Activated T-cell treated with anti-CD3 and anti-CD28 coated beads, Interleukin-2, amount 50 U/mL, for 4 hours (primary cell): ENCODE data around the gene XKR8. TPM values are rescaled to one million over a fixed set of nuclear protein-coding genes. Genes with fewer than 3 reads are reported as not detected.

Experiments used
- ATAC-seq, 2 donors: fragments of 200-7000 bp; cut with Tn5 transposase; one replicate each; pipeline ENCODE4 v1.10.0; 2021
- DNase-seq: peaks from one replicate; pipeline ENCODE4 v3.0.0-alpha.2; 2020
- H3K27me3 Mint-ChIP-seq: one replicate; pipeline ENCODE4 v1.8.0; 2021; ENCODE audit warnings: low read depth, mixed read lengths
- H3K36me3 Mint-ChIP-seq: one replicate; pipeline ENCODE4 v1.8.0; 2022; ENCODE audit warnings: mixed read lengths; ENCODE audit not compliant: insufficient read depth
- H3K4me1 Mint-ChIP-seq: one replicate; pipeline ENCODE4 v1.8.0; 2021; ENCODE audit warnings: low read depth, mixed read lengths
- H3K4me3 Mint-ChIP-seq: one replicate; pipeline ENCODE4 v1.8.0; 2021; ENCODE audit warnings: mild to moderate bottlenecking, moderate library complexity, mixed read lengths
- H3K9me3 Mint-ChIP-seq: one replicate; pipeline ENCODE4 v1.8.0; 2021; ENCODE audit warnings: mixed read lengths
- total RNA-seq, 3 donors: library from RNA; stranded (reverse); gene quantifications; one replicate each; pipeline ENCODE4 v1.2.1, GENCODE V29; 2021

Gene XKR8
- total RNA-seq, 3 donors from 2014 or later = 6.8 to 8.3 (median 7.0) TPM

DNA sequence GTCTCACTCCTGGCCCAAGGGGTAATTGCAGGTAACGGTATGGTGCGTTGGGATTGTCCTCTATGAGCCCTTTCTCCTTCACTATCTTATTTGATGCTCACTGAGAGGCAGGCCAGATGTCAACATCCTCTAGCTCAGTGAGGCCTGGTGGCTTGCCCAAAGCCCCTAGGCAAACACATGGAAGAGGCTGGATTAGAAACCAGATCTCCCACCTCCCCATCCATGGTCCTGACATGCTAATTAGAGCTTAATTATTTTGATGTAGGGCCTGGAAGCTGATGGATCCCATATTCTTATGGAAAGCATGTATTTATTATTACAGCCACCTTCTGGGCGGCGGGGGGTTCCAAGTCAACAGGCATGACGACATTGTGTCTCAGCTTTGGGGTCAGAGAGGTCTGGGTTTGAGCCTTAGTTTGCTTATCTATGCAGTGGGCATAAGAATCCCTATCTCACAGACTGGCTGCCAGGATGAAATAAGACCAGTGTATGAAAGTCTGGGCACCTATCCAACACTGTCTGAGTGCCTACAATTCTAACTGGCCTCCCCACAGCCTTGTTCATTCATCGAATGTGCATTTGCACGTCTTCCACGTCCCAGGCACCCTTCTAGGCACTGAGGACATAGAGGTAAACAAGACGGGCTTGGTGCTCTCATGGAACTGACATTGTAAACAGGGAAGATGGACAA lies 18.8 kb upstream of the XKR8 start:
- Mint-ChIP-seq H3K36me3 (no peaks in the 10 kb centered on the region), H3K9me3 (no peaks in the 10 kb centered on the region), H3K27me3 (peaks cover under 1% of the 10 kb centered on the region), H3K4me3 (no peak overlapping the region), H3K4me1 (peaks cover 29% of the 10 kb centered on the region)
- ATAC-seq (no peak), DNase-seq (no peak)

DNA sequence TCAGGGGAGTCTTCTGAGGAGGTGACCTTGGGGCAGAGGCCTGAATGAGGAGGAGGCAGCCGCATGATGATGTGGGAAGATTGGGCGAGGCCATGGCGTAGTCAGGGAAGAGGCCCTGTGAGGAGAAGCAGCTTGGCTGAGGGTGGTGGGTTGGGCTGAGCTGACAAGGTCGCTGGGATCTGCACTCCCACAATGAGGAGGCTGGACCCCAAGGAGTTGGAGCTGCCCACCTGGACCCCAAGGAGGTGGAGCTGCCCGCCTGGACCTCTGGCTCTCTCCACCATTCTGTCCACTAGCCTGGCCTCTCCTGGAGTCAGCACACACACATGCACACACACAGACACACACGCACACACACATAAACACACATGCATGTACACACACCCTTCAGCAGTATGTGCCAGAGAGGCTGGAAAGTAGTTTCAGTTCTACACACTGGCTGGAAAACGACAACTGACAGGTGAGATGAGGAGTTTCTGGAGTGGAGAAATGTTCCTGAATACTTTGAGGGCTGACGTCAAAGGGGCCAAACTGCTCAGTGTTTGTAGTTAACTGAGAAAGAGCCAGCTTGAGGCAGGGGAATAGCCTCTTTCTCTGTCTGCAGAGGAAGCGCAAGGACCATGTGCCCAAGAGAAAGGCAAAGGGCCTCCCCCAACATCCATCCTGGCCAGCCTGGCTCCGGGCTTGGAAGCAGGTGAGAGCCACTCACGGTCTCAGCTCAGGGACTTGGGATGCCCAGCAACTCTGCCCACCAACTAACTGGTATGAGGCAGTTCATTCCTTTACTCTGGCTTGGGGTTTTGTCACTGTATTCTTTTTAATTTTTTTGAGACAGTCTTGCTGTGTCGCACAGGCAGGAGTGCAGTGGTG lies 17.9 kb upstream of the XKR8 start:
- H3K4me1 Mint-ChIP-seq = peaks cover 29% of the 10 kb centered on the region
- H3K4me3 Mint-ChIP-seq = no peak overlapping the region
- no peak for ATAC-seq
- DNase-seq = no peak
- no peaks in the 10 kb centered on the region for H3K36me3 Mint-ChIP-seq
- H3K9me3 Mint-ChIP-seq = no peaks in the 10 kb centered on the region
- H3K27me3 Mint-ChIP-seq = no peaks in the 10 kb centered on the region

DNA sequence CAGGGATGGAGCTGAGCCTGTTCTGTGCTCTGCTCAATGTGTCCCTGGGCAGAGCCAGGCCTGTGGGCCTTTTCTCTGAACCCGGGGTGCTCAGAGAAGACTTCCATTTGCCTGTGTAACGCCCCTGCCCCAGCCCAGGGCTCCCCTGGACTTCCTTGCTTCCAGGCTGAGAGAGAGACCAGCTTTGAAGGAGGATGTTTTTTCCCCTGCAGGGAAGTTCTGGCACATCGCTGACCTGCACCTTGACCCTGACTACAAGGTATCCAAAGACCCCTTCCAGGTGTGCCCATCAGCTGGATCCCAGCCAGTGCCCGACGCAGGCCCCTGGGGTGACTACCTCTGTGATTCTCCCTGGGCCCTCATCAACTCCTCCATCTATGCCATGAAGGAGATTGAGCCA lies 14.8 kb upstream of the XKR8 start:
- DNase-seq (no peak), ATAC-seq (no peak)
- Mint-ChIP-seq H3K4me3 (no peak overlapping the region), H3K4me1 (peaks cover 29% of the 10 kb centered on the region), H3K36me3 (no peaks in the 10 kb centered on the region), H3K27me3 (no peaks in the 10 kb centered on the region), H3K9me3 (no peaks in the 10 kb centered on the region)

- Mint-ChIP-seq H3K27me3 (no peaks in the 10 kb centered on the region), H3K9me3 (no peaks in the 10 kb centered on the region), H3K36me3 (no peaks in the 10 kb centered on the region), H3K4me1 (peaks cover 5% of the 10 kb centered on the region), H3K4me3 (no peak overlapping the region)
- ATAC-seq (no peak), DNase-seq (no peak)
Observed at GRCh38 chr1:27949027-27949426, 10.7 kb upstream of the XKR8 start.

DNA sequence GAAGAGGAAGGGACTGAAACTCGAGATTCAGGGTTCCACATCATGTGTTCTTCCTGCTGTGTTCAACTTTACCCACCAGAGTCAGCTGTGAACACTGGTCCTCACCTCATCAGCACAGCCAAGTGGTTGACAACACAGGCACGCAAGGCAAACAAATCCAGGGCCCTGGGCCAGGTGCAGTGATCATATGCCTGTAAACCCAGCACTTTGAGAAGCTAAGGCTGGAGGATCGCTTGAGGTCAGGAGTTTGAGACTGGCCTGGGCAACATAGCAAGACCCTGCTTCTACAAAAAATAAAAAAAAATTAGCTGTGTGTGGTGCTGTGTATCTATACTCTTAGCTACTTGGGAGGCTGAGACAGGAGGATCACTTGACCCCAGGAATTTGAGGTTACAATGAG lies 8.4 kb upstream of the XKR8 start:
- no peaks in the 10 kb centered on the region for H3K36me3 Mint-ChIP-seq
- no peak for DNase-seq
- H3K4me3 Mint-ChIP-seq = no peak overlapping the region
- no peaks in the 10 kb centered on the region for H3K27me3 Mint-ChIP-seq
- no peaks in the 10 kb centered on the region for H3K9me3 Mint-ChIP-seq
- no peak for ATAC-seq
- no peaks in the 10 kb centered on the region for H3K4me1 Mint-ChIP-seq

DNA sequence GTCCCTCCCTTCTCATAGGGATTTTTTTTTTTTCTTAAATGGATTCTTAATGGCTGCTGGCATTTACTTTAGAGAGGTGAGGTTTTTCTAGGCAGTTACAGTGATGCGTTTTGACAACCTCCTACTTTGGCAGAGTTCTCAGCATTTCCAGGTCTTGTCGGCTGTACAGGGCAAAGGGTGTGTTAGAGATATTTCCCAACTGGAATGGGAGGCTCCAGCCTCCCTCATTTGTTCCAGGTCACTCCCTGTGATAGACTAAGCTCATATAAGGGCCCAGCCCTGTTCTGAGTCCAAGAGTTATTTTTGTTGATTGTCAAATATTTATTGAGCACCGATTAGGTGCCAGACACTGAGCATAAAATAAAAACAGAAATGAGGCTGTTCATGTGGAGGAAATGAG lies 7.6 kb upstream of the XKR8 start:
- no peaks in the 10 kb centered on the region for H3K4me1 Mint-ChIP-seq
- ATAC-seq (no peak), DNase-seq (no peak)
- H3K27me3 Mint-ChIP-seq = no peaks in the 10 kb centered on the region
- no peak overlapping the region for H3K4me3 Mint-ChIP-seq
- no peaks in the 10 kb centered on the region for H3K9me3 Mint-ChIP-seq
- no peaks in the 10 kb centered on the region for H3K36me3 Mint-ChIP-seq

- no peaks in the 10 kb centered on the region for H3K36me3 Mint-ChIP-seq
- H3K27me3 Mint-ChIP-seq = no peaks in the 10 kb centered on the region
- no peak overlapping the region for H3K4me3 Mint-ChIP-seq
- H3K9me3 Mint-ChIP-seq = no peaks in the 10 kb centered on the region
- no peak for ATAC-seq
- H3K4me1 Mint-ChIP-seq = peaks cover 5% of the 10 kb centered on the region
- no peak for DNase-seq
Observed at GRCh38 chr1:27954186-27954585, 5.6 kb upstream of the XKR8 start.

GRCh38 chr1:27955076-27955475 lies 4.7 kb upstream of the XKR8 start:
- Mint-ChIP-seq H3K4me1 (peaks cover 10% of the 10 kb centered on the region), H3K4me3 (no peak overlapping the region), H3K36me3 (no peaks in the 10 kb centered on the region), H3K27me3 (no peaks in the 10 kb centered on the region), H3K9me3 (no peaks in the 10 kb centered on the region)
- no peak for DNase-seq
- no peak for ATAC-seq

DNA sequence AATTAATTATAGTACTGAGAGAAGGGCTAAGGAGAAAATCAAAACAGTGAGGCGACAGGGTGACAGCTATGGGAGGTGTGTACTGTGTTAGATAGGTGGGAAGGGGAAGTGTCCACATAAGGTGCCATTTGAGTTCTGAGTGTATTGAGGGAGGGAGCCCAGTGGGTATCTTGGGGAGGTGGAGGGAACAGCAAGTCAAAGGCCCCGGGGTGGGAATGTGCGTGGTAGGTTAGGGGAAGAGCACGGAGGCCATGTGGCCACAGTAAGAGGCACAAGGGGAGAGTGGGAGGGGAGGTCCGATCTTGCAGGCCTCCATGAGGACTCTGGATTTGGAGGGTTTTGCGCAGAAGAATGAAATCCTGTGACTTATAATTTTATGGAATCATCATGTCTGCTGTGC lies 3.0 kb upstream of the XKR8 start:
- ATAC-seq = no peak
- H3K27me3 Mint-ChIP-seq = no peaks in the 10 kb centered on the region
- no peak overlapping the region for H3K4me3 Mint-ChIP-seq
- H3K4me1 Mint-ChIP-seq = peaks cover 25% of the 10 kb centered on the region
- DNase-seq = no peak
- no peaks in the 10 kb centered on the region for H3K36me3 Mint-ChIP-seq
- no peaks in the 10 kb centered on the region for H3K9me3 Mint-ChIP-seq

DNA sequence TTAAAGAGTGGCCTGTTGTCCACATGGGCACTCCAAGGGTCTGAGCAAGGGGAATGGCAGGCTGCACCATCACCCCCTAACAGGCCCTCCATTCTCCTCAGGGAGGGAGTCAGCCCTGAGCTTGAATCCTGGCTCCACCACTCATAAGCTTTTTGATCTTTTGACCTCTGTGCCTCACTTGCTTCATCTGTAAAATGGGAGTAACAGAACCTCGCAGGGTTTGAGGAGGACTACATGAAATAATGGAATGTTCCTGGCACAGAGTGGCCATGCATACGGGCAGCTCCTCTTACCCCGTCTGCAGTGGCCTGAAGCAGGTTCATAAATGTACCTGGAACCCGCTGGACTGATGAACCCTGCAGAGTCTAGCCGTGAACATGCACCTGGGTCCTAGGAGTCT lies 2.1 kb upstream of the XKR8 start:
- Mint-ChIP-seq H3K4me3 (no peak overlapping the region), H3K4me1 (peaks cover 27% of the 10 kb centered on the region), H3K9me3 (no peaks in the 10 kb centered on the region), H3K36me3 (no peaks in the 10 kb centered on the region), H3K27me3 (no peaks in the 10 kb centered on the region)
- no peak for ATAC-seq
- DNase-seq = no peak

GRCh38 chr1:27958513-27958912 lies 1.3 kb upstream of the XKR8 start:
- H3K27me3 Mint-ChIP-seq = no peaks in the 10 kb centered on the region
- peaks cover 1% of the 10 kb centered on the region for H3K36me3 Mint-ChIP-seq
- no peak overlapping the region for H3K4me3 Mint-ChIP-seq
- H3K4me1 Mint-ChIP-seq = peaks cover 27% of the 10 kb centered on the region
- no peak for DNase-seq
- ATAC-seq = no peak
- no peaks in the 10 kb centered on the region for H3K9me3 Mint-ChIP-seq

DNA sequence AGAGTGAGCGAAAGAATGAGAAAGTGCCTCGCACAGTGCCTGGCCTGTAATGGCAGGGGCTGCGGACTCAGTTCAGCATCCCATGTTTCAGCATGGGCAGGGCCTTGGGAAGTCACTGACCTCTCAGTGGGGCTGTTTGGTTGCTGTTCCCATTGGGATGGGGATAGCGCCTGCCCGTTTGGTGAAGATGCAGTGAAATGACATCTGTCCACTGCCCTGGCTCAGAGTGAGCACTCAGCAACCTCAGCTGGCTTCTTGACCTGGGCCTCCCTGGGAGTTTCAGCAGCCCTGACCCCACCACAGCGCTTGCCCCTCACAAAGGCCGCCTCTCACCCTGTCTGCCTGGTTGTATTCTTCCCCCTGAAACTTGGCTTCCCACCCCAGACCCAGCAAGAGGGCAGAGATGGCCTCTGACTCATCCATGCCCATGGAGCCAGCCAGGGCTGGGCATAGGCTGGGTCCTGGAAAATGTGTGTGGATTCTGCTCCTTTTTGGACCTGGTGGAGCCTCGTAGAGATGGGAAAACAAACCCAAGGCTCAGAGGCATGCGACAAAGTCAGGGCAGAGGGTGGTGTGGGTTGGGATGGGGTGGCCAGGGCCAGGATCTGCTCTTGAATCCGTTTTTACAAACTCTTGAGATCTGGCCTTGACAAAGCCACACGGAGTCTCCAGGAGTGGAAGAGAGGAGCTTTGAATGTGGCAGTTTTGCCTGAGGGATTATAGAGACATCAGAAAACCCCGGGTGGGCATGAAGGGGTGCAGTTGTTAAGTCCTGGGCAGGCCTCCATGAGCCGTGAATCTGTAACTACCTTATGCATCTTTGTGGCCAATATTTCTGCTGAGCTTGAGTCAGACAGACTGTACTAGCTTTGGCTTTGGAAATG lies 1.2 kb downstream of the XKR8 start:
- H3K36me3 Mint-ChIP-seq = peaks cover 5% of the 10 kb centered on the region
- no peaks in the 10 kb centered on the region for H3K9me3 Mint-ChIP-seq
- H3K27me3 Mint-ChIP-seq = no peaks in the 10 kb centered on the region
- no peak for ATAC-seq
- H3K4me1 Mint-ChIP-seq = peaks cover 27% of the 10 kb centered on the region
- no peak for DNase-seq
- peak overlapping the region; percentile 85 for H3K4me3 Mint-ChIP-seq

DNA sequence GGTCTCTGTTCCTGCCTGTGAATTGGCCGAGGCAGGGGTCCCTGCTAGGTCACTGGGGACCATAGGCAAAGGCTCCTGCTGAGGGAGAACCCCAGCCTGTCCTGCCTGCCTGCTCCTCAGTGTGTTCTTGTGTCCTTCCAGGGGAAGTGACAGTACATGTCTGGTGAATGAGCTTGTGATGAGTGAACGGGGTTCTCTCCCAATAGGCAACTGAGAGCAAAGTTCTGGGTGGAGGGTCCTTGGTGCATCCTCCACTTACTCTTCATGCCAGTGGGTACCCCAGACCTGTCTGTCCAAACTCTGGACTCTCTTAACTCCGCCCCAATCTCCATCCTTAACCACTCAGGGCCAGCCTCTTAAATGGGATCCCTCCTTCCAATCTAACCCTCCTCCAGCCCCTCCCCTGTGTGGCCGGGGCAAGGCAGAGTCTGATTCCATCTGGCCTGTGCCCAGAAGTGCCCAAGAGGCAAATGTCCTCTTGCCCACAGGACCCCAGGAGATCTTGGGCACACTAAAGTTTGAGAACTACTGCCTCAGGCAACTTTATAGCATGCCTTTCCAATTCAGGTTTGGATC lies 2.0 kb downstream of the XKR8 start:
- H3K4me3 Mint-ChIP-seq = peak overlapping the region; percentile 85
- H3K36me3 Mint-ChIP-seq = peaks cover 6% of the 10 kb centered on the region
- no peak for ATAC-seq
- H3K9me3 Mint-ChIP-seq = no peaks in the 10 kb centered on the region
- no peaks in the 10 kb centered on the region for H3K27me3 Mint-ChIP-seq
- H3K4me1 Mint-ChIP-seq = peaks cover 27% of the 10 kb centered on the region
- no peak for DNase-seq

DNA sequence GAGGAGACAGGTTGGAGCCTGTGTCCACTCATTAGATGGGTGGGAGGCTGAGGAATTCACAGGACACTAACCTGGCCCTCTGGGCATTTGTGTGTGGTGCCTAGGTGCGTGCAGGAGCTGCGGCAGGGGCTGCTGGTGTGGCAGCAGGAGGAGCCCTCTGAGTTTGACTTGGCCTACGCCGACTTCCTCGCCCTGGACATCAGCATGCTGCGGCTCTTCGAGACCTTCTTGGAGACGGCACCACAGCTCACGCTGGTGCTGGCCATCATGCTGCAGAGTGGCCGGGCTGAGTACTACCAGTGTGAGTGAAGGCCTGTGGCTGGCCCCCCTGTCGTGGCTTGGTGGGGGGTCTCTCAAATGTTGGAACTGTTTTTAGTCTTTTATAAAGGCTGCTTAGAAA lies 3.6 kb downstream of the XKR8 start:
- H3K9me3 Mint-ChIP-seq = no peaks in the 10 kb centered on the region
- no peaks in the 10 kb centered on the region for H3K27me3 Mint-ChIP-seq
- H3K36me3 Mint-ChIP-seq = peaks cover 9% of the 10 kb centered on the region
- no peak for DNase-seq
- ATAC-seq = no peak
- H3K4me1 Mint-ChIP-seq = peaks cover 32% of the 10 kb centered on the region
- H3K4me3 Mint-ChIP-seq = no peak overlapping the region
